Mucosa of descending colon (tissue), 3 donors: ENCODE data around the gene LMAN2L. TPM values are rescaled to one million over a fixed set of nuclear protein-coding genes. Genes with fewer than 3 reads are reported as not detected.
A peak's percentile ranks its signal among the peaks of the same experiment; 100 is the strongest.

Source experiments
- ATAC-seq: fragments of 200-7000 bp; cut with Tn5 transposase; one replicate; pipeline ENCODE4 v1.9.1; 2020; ENCODE audit warnings: mild to moderate bottlenecking, moderate library complexity
- DNase-seq, 3 donors: peaks; one replicate each; pipeline ENCODE4 v3.0.0-alpha.2; 2020
- H3K36me3 ChIP-seq: fragments of 200-600 bp; one replicate; pipeline ENCODE4 v1.8.0; 2021; ENCODE audit warnings: low read depth, mild to moderate bottlenecking
- H3K4me1 ChIP-seq: fragments of 200-600 bp; one replicate; pipeline ENCODE4 v1.8.0; 2021; ENCODE audit warnings: low read depth, mild to moderate bottlenecking
- H3K4me3 ChIP-seq: fragments of 200-600 bp; one replicate; pipeline ENCODE4 v1.8.0; 2021; ENCODE audit warnings: mild to moderate bottlenecking
- H3K9me3 ChIP-seq: fragments of 200-600 bp; one replicate; pipeline ENCODE4 v1.8.0; 2021; ENCODE audit warnings: mild to moderate bottlenecking
- CTCF ChIP-seq: fragments of 200-600 bp; IDR thresholded peaks from one replicate; pipeline ENCODE4 v1.8.0; 2022; ENCODE audit warnings: antibody characterized with exemption, mild to moderate bottlenecking
- intact Hi-C, 2 donors: fragments of 100-400 bp; cut with DNase I in 1 of 2; cut with micrococcal nuclease in 1 of 2; formaldehyde crosslinking; loops; one replicate each; pipeline versions ENCODE4 v1.11.0 to v1.11.1; 2022; cut with DNase I, micrococcal nuclease
- total RNA-seq, 3 donors: library from RNA; stranded (reverse); fragmentation: NEBNext Ultra II Directional in 2 of 3; extraction: Animal tissue kit (Norgen Biotek cat#: 25700) in 2 of 3; gene quantifications; one replicate each; pipeline versions ENCODE4 v1.2.1 to v1.2.4, GENCODE V29; 2021 to 2023
- donor health status: DM: no; HTN: no; CAD: no; lungs with moderate emphysema.
- donor health status: DM: no; HTN: no; CAD: no.
- donor health status: DM: no; HTN: yes; CAD: no.

The LMAN2L gene
- total RNA-seq, 3 donors from 2014 or later: 11.2 to 21.0 (median 14.2) TPM

DNA sequence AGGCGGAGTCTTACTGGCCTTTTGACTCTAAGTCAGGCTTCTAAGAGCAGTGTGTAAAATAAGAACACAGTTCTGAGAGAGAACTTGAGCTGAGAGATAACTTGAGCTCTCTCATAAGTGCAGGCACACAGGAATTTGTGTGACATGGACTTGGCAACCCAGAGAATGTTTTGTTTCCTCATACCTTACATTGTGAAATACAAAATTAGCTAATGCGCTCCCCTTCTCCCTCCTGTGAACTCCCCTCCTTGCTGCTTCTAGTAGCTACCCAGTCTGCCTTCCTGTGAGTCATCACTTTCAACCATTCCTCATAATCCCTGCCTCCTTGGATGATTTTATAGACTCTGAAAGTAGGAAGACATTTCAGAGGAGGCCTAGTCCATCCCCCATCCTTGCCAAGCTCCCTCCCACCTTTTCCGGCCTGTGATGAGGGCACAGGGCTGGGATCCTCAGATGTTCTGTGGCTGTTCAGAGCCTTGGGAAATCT, 74.7 kb downstream of the LMAN2L start:
- DNase-seq (no peak), ATAC-seq (peak; percentile 59)
- intact Hi-C loops: no loop called here
- no peaks in the 10 kb centered on the region for H3K36me3 ChIP-seq
- no peaks in the 10 kb centered on the region for H3K4me1 ChIP-seq
- no peak for TF ChIP-seq CTCF
- H3K4me3 ChIP-seq: no peak overlapping the region
- no peaks in the 10 kb centered on the region for H3K9me3 ChIP-seq

- H3K9me3 ChIP-seq: no peaks in the 10 kb centered on the region
- H3K4me1 ChIP-seq: no peaks in the 10 kb centered on the region
- DNase-seq (no peak), ATAC-seq (no peak)
- H3K4me3 ChIP-seq: no peak overlapping the region
- no peak for TF ChIP-seq CTCF
- H3K36me3 ChIP-seq: no peaks in the 10 kb centered on the region
- intact Hi-C loops: no loop called here
Observed at GRCh38 chr2:96664366-96664925, 75.4 kb downstream of the LMAN2L start.

DNA sequence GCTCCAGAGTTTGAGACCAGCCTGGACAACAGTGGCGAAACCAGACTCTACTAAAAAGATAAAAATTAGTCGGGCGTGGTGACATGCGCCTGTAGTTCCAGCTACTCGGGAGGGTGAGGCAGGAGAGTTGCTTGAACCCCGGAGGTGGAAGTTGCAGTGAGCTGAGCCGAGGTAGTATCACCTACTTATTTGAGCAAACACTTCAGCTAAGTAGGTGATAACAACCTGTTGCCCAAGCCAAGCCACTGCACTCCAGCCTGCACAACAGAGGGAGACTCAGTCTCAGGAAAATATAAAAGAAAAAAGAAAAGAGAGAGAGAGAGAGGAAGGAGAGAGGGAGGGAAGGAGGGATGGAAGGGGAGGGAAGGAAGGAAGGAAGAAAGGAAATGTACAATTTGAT, 76.0 kb downstream of the LMAN2L start:
- Histone ChIP-seq H3K4me1 (no peaks in the 10 kb centered on the region), H3K36me3 (no peaks in the 10 kb centered on the region), H3K4me3 (no peak overlapping the region), H3K9me3 (no peaks in the 10 kb centered on the region)
- TF ChIP-seq CTCF: no peak
- DNase-seq: no peak
- intact Hi-C loops: no loop called here
- ATAC-seq: no peak

DNA sequence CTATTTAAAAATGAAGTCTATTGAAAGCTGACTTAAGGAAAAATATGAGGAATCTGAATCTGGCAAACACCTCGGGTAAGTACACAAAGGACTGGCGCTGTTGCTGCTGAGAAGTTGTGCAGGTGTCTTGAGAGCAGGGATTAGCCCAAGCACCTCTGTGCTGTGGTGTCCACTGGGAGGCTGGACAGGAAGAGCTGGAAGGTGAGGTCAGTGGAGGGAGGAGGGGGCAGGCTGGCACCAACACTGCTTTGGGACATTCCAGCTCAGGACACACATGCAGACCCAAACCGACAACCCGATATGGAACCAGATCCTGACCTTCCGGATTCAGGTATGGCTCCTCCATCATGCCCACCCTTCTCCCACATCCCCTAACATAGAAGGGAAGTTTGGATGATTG, 76.7 kb downstream of the LMAN2L start:
- H3K4me3 ChIP-seq: no peak overlapping the region
- no peaks in the 10 kb centered on the region for H3K9me3 ChIP-seq
- intact Hi-C loops: no loop called here
- no peak for DNase-seq
- no peaks in the 10 kb centered on the region for H3K4me1 ChIP-seq
- H3K36me3 ChIP-seq: no peaks in the 10 kb centered on the region
- no peak for ATAC-seq
- TF ChIP-seq CTCF: no peak

DNA sequence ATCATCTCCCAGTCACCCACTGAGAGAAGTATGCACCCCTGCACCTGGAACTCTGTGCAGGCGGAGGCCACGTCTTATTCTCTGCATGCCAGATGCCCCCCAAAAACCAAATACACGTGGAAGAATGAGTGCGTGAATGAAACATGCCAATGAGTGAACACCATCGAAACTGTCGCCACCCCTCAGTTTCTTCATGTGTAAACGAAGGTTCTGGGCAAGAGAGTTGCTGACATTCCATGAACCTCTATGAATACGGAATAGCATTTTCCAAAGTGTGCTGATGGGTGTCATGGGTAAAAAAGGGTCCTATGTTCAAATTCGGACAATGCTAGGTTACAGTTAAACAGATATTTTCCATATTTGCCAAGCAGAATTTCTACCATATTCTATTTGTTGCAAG, 77.5 kb downstream of the LMAN2L start:
- intact Hi-C loops: no loop called here

More for the DNA sequence above, 77.5 kb downstream of the LMAN2L start:
- TF ChIP-seq CTCF: no peak
- Histone ChIP-seq H3K4me3 (no peak overlapping the region), H3K36me3 (no peaks in the 10 kb centered on the region), H3K4me1 (no peaks in the 10 kb centered on the region), H3K9me3 (no peaks in the 10 kb centered on the region)
- no peak for ATAC-seq
- no peak for DNase-seq
